GM10847 (cell line): ENCODE data around the gene LYPD6B.

Source experiments
- POLR2A ChIP-seq: IDR thresholded peaks from 2 replicates; pipeline ENCODE4 v1.6.1; 2011; ENCODE audit not compliant: insufficient read length; ENCODE audit errors: extremely low read depth

Gene LYPD6B

GRCh38 chr2:149101818-149102217 lies 63.3 kb downstream of the LYPD6B start:
- TF ChIP-seq POLR2A, result no peak

- TF ChIP-seq POLR2A, result no peak
These were observed 64.7 kb downstream of the LYPD6B start for GRCh38 chr2:149103081-149103620.

DNA sequence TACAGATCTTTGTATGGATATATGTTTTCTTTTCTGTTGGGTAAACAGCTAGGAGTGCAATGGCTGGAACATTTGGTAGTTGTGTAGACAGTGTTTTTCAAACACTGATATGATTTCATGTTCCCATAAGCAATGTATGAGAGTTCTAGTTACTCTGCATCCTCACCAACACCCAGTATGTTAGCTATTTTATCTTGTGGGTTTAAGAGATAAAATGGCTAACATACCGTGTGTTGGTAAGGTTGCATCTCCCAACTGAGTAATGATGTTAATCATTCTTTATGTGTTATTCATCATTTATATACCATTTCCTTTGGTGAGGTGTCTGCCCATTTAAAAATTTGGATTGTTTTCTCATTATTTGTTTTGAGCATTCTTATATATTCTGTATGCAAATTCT lies 65.7 kb downstream of the LYPD6B start:
- no peak for TF ChIP-seq POLR2A

DNA sequence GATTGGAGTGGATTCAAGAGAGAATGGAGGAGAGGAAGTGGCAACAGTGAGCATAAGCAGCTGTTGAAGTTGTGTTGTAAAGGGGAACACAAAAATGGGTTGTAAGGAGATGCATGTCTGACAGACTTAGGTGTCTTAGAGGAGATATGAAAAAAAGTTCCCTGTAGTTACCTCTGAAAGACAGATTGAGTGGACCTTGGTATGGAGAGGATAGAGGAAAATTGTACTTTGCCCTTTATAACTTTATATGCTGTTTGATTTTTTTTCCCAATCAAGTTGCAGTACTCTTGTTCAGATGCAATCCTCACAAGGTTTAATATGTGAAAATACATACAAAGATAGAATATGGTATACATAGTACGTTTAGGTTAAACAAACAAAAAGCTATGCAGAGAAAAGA lies 73.6 kb downstream of the LYPD6B start:
- no peak for TF ChIP-seq POLR2A

GRCh38 chr2:149112713-149113112 lies 74.2 kb downstream of the LYPD6B start:
- no peak for TF ChIP-seq POLR2A

GRCh38 chr2:149115781-149116180 lies 77.3 kb downstream of the LYPD6B start:
- TF ChIP-seq POLR2A, result no peak

DNA sequence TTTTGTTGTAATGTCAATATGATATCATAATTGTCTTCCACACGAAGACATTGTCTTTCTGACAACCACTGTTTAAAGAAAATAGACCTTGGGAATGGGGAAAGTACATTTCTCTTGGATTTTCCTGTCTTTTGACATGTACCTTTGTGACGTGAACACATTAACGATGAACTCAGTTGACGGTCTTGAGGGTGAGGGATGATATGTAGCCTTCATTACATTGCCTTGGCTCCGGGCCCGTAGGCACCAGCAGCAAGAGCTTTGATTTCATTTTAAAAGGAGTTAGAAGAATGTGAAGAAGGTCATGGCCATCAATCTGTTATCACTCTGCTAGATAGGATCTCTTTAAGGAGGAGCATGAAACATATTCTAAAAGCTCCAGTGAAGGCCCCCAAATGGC lies 80.9 kb downstream of the LYPD6B start:
- TF ChIP-seq POLR2A, result no peak

DNA sequence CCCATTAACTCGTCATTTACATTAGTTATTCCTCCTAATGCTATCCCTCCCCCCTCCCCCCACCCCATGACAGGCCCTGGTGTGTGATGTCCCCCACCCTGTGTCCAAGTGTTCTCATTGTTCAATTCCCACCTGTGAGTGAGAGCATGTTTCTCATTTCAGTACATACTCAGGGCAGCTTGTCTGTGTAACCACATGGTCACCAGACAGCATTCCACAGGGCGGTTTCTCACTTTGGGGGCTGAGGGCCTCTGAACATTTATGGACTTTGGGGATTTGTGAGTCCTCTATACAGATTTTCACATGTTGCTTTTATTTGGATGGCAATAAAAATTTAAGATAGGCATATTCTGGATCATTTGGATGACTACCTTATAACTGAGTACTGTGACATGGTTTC lies 84.0 kb downstream of the LYPD6B start:
- TF ChIP-seq POLR2A, result no peak

DNA sequence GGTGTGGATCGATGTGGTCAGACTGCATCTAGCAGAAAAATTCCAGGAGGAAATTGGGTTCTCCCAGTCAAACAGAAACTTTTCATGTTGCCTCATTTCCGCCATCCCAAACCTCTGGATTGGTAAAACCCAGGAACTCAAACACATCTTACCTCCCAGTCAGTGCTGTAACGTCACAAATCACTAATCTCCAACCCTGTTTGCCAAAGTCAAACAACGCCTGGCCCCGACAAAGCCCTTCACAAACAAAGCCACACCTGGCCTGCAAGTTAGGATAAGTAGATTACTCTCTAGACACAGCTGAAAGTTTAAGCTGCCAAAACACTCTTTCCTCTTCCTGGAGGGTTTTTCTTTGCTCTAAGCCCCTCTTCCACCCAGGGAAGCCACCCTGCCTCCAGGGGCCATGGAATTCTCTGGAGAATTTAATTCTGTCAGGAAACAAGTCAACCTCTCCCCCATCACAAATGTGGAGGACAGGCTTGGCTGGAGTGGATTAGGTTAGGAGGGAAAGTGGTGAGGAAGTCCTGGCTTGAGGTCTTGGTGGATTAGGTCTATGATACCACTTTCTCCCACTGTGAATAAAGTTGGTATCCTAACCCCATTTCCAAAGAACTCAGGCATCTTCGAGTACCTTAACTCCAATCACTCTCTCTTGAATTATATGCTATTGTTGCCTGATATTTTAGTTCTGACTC lies 86.7 kb downstream of the LYPD6B start:
- no peak for TF ChIP-seq POLR2A

- TF ChIP-seq POLR2A, result no peak
These were observed 90.9 kb downstream of the LYPD6B start for GRCh38 chr2:149129433-149129832.

DNA sequence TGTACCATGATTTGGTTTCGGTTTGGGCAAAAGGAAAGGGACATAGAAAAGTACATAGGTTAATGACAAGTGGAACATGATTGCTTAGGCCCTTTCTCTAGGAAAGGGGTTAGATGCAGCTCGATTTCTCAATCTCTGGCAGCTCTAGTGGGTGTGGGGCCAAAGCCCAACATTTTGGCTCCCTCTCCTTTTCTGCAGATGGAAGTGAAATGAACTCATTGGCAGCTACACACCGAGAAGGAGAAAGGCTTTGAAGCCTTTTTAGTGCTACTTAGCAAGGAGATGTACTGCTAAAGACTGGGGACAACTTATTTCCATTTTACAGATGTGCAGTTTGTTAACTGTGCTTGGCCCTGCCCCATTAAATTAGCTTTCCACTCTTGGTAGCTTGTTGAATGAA lies 93.8 kb downstream of the LYPD6B start:
- TF ChIP-seq POLR2A, result no peak

GRCh38 chr2:149132901-149133300 lies 94.4 kb downstream of the LYPD6B start:
- TF ChIP-seq POLR2A, result no peak

DNA sequence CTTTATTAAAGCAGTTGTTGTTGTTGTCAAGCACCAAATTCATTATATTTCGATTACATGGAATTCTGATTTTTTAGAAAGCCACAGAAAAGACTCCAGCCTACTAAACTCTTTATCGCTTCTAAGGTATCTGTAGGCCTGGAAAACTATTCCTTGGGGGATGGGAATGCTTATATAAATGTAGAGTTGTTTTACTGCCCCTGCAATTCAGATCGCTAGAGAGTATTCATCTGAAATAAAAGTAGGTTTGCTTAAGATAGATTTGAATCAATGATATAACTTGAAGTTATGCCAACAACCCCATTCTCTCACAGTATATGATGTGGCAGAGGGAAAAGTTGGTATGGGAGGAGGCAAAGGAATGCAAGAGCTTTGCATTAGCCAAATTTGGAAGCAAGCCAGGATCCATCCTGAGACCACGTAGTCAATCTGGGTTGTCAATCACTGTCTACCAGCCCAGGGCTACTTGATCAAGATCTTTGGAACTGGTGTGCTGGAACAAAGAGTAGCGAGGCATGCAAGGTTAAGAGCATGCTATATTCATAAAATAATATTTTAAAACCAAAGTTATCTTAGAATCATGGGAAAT lies 95.9 kb downstream of the LYPD6B start:
- no peak for TF ChIP-seq POLR2A

DNA sequence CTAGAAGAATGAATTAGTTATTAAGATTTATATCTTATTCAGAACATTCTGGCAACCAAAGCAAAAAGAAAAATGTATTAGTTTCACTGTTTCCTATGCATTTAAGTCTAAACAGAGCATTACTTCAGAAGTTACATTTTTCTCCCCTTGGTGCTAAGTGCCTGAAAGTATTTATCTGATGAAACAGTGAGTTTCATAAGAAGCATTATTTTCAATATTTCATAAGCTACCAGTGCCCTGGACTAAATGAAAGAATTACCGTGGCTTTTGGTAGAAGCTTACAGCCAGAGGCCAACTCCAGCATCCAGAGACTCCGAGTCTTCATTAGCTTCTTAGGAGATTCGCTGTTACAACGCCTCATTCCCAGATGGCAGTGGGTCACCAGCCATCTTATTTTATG lies 97.6 kb downstream of the LYPD6B start:
- TF ChIP-seq POLR2A, result no peak

DNA sequence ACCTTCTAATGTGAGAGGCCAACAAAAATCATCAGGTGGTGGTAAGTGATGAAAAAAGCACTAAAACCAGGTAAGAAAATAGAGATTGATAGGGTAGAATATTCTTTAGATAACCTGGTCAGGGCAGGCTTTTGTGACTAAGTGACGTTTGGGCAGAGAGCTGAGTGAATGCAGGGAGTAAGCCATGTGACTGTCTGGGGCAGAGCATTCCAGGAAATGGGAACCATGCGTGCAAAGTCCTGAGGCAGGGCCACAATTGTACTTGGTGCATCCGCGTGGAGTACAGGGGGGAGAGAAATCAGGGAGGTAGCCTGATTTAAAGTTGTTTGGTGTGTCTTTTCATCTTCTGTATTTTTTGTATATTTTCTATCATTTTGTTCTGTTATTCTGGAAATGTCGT lies 102.5 kb downstream of the LYPD6B start:
- TF ChIP-seq POLR2A, result no peak

DNA sequence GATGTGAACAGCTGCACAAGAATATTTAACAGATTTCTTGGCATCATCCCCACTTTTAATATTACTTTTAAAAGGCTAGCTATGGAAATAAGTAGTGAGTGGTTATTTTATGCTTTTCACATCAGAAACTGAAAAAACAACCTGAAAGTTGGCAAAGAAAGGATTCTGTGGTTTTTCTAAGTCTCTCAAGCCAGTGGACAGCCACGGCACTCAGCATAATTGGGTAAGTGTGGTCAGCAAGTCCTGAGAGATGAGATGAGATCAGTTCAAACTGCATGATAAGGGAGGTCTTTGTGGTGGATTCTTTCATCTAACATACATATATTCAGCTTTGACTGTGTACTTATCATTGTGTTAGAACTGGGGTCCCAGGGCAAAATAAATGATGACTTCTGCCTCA lies 105.2 kb downstream of the LYPD6B start:
- no peak for TF ChIP-seq POLR2A

- TF ChIP-seq POLR2A, result no peak
These were observed 107.1 kb downstream of the LYPD6B start for GRCh38 chr2:149145314-149146295.
